Anterior cingulate cortex (tissue), 58 donors: ENCODE data around the gene CDK11B.
A peak's percentile ranks its signal among the peaks of the same experiment; 100 is the strongest.
"Not testable (repeated sequence)": the region's sequence is repeated elsewhere in the genome, so short reads cannot be mapped to it uniquely, and the experiment has no call there.

ENCODE experiments used
- DNase-seq, 58 donors: peaks; one replicate each; lab custom pipeline; 2025; lab: John Stamatoyannopoulos, UW

CDK11B gene

DNA sequence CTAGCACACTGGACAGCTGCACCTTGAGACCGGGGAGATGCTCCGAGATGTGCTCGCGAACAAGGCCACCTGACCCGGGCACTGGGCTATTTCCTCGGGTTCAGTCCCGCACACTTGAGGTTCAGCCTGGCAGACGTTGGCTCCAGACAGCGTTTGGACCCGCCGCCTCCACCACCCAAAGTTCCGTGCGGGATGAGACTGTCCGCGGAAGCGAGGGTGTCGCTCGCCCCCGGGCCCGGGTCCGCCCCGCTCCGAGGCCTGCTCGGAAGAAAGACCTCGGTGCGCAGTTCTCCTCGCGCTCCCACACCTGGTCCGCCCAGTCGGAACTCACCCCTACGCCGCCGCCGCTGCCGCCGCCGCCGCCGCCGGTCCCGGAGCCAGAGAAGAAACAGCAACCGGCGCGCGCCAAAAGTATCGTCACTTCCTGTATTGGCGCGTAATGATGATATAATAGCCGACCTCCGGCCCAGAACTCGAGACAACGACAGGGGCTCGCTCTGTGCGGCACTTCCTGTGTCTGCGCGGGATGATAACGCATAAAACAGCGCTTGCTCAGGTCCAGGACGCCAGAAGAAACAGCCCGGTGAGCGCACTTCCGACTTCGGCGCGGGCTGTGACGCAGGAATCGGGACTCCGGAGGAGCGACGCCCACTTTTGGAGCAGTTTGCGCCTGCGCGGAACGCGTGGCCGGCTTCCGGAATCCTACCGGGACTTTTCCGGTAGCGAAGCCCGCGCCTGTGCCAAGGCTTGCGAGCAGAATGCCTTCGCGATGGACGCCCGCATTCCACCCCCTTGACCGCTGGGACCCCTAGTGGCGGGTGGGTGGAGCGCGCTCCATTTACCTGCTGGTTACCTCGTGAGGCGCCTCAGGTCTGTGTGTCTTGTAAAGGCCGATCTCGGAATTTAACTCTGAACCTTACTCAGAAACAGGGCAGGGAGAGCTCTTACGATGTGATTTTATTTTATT, at the start of gene CDK11B:
Gene CDK11B (minus strand): TSS at position 422 of the 967 bp plus-strand sequence. CDS start 1,519 bp downstream, outside the sequence.
- DNase-seq = peak; percentile 64 to 96 (median 90)

- DNase-seq = not testable (repeated sequence)
These were observed 49.1 kb upstream of the CDK11B start for GRCh38 chr1:1707897-1708296.

- not testable (repeated sequence) for DNase-seq
These were observed 48.4 kb upstream of the CDK11B start for GRCh38 chr1:1707241-1707640.

GRCh38 chr1:1705623-1706022, 46.8 kb upstream of the CDK11B start:
- DNase-seq = not testable (repeated sequence)

- DNase-seq = not testable (repeated sequence)
These were observed 45.6 kb upstream of the CDK11B start for GRCh38 chr1:1704284-1704957.

DNA sequence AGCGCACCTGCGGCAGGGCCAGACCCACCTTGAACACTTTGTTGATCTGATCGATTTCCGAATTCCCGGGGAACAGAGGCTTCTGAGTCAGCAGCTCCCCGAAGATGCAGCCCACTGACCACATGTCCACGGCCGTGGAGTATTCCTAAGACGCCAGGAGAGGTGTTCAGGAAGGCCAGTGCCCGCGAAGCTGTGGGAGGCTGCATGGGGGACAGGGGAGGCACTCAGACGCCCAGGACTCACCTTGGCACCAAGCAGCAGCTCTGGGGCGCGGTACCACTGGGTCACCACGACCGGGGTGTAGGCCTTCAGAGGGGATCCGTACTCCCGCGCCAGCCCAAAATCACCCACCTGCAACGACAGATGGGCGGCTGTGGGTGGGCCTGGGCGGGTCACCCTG, 45.0 kb upstream of the CDK11B start:
- no peak for DNase-seq

DNA sequence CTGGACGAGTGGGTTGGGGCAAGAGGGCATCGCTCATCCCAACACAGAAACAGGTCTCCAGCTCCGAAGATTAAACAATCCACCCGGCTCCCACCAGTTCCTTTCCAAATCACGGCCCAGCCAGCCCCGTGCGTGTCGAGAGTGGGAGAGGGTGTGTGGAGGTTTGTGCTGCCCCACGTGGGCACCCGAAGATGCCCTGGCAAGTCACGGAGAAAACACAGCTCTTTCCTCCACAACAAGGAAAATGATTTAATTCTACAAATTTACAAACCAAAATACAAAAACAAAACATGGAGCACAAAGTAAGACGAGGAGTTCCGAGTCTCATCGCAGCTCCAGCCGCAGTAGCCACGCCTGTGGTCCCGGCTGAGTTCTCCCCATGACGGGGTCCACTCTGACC, 43.7 kb upstream of the CDK11B start:
- DNase-seq = not testable (repeated sequence)

DNA sequence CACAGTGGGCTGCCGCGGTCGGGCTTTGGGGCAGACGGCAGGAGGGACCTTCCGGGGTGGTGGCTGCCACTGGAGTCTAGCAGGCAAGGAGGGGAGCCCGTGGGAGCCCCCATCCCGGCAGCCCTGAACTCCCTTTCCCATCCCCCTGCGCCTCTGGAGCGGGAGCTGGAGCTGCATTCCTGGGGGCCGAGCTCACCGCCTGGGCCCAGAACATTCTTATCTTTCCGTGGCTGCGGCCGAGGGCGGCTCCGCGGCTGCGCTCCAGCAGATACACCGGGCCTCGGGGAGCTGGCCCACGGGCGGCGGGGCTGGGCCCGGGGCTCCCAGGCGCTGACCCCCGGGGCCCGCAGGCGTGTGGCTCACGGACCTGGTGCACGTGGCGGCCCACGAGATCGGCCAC, 41.8 kb upstream of the CDK11B start:
- not testable (repeated sequence) for DNase-seq

DNA sequence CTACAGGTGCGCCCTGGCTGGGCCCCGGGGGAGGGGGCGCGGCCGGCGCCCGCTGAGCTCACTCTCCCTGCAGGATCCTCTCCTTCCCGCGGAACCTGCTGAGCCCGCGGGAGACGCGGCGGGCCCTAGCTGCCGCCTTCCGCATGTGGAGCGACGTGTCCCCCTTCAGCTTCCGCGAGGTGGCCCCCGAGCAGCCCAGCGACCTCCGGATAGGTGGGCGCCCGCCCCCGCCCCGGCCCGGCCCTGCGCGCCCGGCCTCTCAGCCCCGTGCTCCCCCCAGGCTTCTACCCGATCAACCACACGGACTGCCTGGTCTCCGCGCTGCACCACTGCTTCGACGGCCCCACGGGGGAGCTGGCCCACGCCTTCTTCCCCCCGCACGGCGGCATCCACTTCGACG, 41.3 kb upstream of the CDK11B start:
- not testable (repeated sequence) for DNase-seq

- not testable (repeated sequence) for DNase-seq
These were observed 40.3 kb upstream of the CDK11B start for GRCh38 chr1:1699061-1699460.

GRCh38 chr1:1697358-1698183, 38.8 kb upstream of the CDK11B start:
- DNase-seq = not testable (repeated sequence)

DNA sequence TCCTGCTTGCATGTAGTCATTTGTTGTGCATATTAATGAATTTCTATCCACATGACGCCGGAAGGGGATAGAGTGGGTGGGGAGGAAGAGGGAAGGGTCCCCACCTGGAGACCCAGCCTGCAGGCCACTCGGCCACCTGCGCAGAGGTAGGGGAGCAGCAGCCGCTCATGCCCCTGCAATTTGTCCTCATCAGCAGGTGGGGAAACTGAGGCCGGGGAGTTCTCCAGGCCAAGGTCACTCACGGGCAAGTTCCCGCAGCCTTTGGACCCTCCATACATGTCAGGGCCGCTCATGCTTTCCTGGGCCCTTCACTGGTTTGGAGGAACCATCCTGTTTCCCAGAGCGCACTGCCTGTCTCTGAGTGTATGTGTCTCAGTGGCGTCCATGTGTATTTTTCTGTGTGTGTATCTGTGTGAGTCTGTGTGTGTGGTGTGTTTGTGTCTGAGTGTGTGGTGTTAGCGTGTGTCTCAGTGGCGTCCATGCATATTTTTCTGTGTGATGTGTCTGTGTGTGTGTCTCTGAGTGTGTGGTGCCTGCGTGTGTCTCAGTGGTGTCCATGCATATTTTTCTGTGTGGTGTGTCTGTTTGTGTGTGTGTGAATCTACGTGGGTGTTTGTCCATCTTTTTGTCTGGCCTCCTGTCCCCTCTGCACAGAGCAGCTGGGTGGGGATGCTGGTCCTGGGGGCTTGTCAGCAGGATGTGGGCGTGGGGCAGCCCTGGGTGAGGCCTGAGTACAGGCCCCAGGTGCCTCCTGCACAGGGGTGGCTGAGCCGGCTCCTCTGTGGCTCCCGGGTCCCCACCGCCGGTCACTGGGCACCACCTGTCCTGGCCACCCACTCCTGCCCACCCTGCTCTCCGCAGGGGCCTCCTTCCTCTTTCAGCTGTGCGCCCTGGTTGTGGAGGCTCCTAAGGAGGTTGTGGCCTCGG, 37.9 kb upstream of the CDK11B start:
- not testable (repeated sequence) for DNase-seq

- peak; percentile 31 to 95 (median 84) for DNase-seq
These were observed 34.2 kb upstream of the CDK11B start, which contains the start of gene SLC35E2B for GRCh38 chr1:1692714-1693647. SLC35E2B (minus strand) TSS chr1:1692795; CDS start chr1:1676699, 16,096 bp downstream.

GRCh38 chr1:1692324-1692713, 33.5 kb upstream of the CDK11B start:
- peak in 28 of 58 donors; percentile 13 to 90 (median 78) for DNase-seq

DNA sequence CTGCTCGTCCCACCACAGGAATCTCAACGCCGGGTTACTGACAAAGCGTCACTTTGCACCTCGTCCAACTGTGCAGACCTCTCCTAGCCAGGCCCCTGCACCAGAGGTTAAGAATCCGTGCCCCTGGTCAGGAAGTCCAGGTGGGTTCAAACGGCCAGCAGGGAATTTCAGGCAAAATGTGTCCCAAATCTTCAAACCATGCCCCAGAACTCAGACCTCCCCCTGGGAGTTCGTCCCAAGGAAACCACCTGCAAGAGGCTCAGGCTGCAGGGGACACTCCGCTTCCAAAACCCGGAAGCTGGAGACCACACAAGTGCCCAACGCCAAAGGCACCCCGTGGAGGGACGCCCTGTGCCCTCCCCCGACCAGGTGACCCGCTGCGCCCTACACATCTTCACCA, 32.6 kb upstream of the CDK11B start:
- DNase-seq = not testable (repeated sequence)

DNA sequence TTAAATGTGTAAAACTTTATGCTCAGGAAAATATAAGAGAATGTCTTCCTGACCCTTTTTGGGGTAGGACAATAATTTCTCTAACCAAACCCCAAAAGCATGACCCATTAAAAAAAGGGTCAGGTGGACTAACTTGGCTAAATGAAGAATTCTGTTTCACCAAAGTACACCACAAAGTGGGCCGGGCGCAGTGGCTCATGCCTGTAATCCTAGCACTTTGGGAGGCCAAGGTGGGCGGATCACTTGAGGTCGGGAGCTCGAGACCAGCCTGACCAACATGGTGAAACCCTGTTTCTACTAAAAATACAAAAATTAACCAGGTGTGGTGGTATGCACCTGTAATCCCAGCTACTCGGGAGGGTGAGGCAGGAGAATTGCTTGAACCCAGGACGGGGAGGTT, 30.7 kb upstream of the CDK11B start:
- DNase-seq = not testable (repeated sequence)

DNA sequence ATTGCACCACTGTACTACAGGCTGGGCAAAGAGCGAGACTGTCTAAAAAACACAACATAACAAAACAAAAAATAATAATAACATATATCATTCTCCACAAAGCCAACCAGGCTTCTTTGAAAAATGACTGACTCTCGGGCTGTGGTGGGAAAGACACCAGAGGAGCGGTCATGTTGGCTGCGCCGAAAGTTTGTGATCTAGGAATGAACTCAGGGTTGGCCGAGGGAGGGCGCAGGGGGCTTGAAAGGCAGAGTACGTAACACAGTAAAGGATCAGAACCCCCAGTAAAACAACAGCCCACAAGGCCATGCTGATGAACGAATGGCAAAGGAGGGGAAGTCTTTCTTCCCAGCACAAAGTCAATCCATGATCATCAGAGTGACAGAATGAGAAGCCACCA, 29.0 kb upstream of the CDK11B start:
- no peak for DNase-seq
